Dedifferentiated amniotic fluid mesenchymal stem cell (primary cell): ENCODE results near the gene CBLB.

Experiments used
- DNase-seq: peaks from one replicate; pipeline ENCODE4 v3.0.0-alpha.2; 2016; ENCODE audit errors: extremely low spot score

CBLB gene

GRCh38 chr3:105845488-105845887, 23.3 kb downstream of the CBLB start:
- no peak for DNase-seq

- DNase-seq = no peak
These were observed 24.1 kb downstream of the CBLB start for GRCh38 chr3:105844704-105845103.

GRCh38 chr3:105843994-105844393, 24.8 kb downstream of the CBLB start:
- DNase-seq = no peak

GRCh38 chr3:105842943-105843342, 25.9 kb downstream of the CBLB start:
- DNase-seq = no peak

- DNase-seq = no peak
These were observed 26.4 kb downstream of the CBLB start for GRCh38 chr3:105842449-105842848.

- DNase-seq = no peak
These were observed 30.9 kb downstream of the CBLB start for GRCh38 chr3:105837947-105838346.

GRCh38 chr3:105837143-105837740, 31.6 kb downstream of the CBLB start:
- no peak for DNase-seq

- DNase-seq = peak; percentile 72
These were observed 32.3 kb downstream of the CBLB start for GRCh38 chr3:105836533-105836932.

- DNase-seq = no peak
These were observed 33.2 kb downstream of the CBLB start for GRCh38 chr3:105835606-105836005.

- no peak for DNase-seq
These were observed 34.0 kb downstream of the CBLB start for GRCh38 chr3:105834768-105835167.

GRCh38 chr3:105832644-105833043, 36.2 kb downstream of the CBLB start:
- no peak for DNase-seq

- DNase-seq = no peak
These were observed 38.0 kb downstream of the CBLB start for GRCh38 chr3:105830836-105831235.

GRCh38 chr3:105829871-105830622, 38.8 kb downstream of the CBLB start:
- DNase-seq = no peak

GRCh38 chr3:105829229-105829628, 39.6 kb downstream of the CBLB start:
- DNase-seq = no peak

- no peak for DNase-seq
These were observed 40.1 kb downstream of the CBLB start for GRCh38 chr3:105828703-105829102.

- DNase-seq = peak; percentile 58
These were observed 40.9 kb downstream of the CBLB start for GRCh38 chr3:105827959-105828358.

GRCh38 chr3:105826778-105827634, 41.8 kb downstream of the CBLB start:
- DNase-seq = no peak

GRCh38 chr3:105824129-105824528, 44.7 kb downstream of the CBLB start:
- DNase-seq = no peak

- DNase-seq = peak; percentile 64
These were observed 45.5 kb downstream of the CBLB start for GRCh38 chr3:105823149-105823867.

GRCh38 chr3:105822171-105823123, 46.4 kb downstream of the CBLB start:
- no peak for DNase-seq

- DNase-seq = no peak
These were observed 47.4 kb downstream of the CBLB start for GRCh38 chr3:105821433-105821832.
